ENCODE measurements around the gene ARID1B. TPM values are rescaled to one million over a fixed set of nuclear protein-coding genes. Genes with fewer than 3 reads are reported as not detected.
A peak's percentile ranks its signal among the peaks of the same experiment; 100 is the strongest.

The ARID1B gene
- total RNA-seq, 2 experiments from 2014 or later, result 90.1 to 164 TPM

GRCh38 chr6:156848123-156848522 lies 70.9 kb downstream of the ARID1B start:
- BruUV-seq (replicated peaks), result no TSS peak
- Histone ChIP-seq H3K4me3 (ENCODE audit: low read depth, low read length, poor library complexity, severe bottlenecking) (no peak overlapping the region), H4K20me1 (ENCODE audit: insufficient read depth, low read length) (peaks cover 49% of the 10 kb centered on the region), H3K9me3 (ENCODE audit: low read length) (no peaks in the 10 kb centered on the region), H3K27ac (ENCODE audit: low read depth, low read length, poor library complexity, severe bottlenecking) (no peak overlapping the region), H3K79me2 (ENCODE audit: insufficient read depth, low read depth, low read length) (peaks cover 99% of the 10 kb centered on the region), H3K9me2 (ENCODE audit: insufficient read depth, low read length) (no peaks in the 10 kb centered on the region), H3K36me3 (ENCODE audit: insufficient read depth, low read length) (peaks cover 17% of the 10 kb centered on the region), H3K4me1 (ENCODE audit: insufficient read depth, low read length, poor library complexity, severe bottlenecking) (peaks cover 82% of the 10 kb centered on the region), H2AFZ (ENCODE audit: low read length) (no peak overlapping the region), H3K4me2 (ENCODE audit: low read length) (peak overlapping the region; percentile 75; the same call in 1 of the 2 replicates)
- ChIA-PET POLR2A (interaction anchor here (0.7 kb wide), 1 partner anchor 140 kb away, joined by 3 read pairs; no protein-coding TSS in a partner anchor), CTCF (ENCODE audit: unreplicated experiment) (interaction anchor here (0.7 kb wide), 1 partner anchor 12 kb away, joined by 3 read pairs; no protein-coding TSS in a partner anchor)
- TF ChIP-seq EZH2phosphoT487 (IDR thresholded peaks at IDR 0.05; ENCODE audit: borderline replicate concordance, low read depth, low read length) (no peak), CTCF (conservative IDR thresholded peaks at IDR 0.05; ENCODE audit: low read length) (no peak)
- DNase-seq (ENCODE audit: low spot score), result no peak
- intact Hi-C loops (cut with micrococcal nuclease; ENCODE audit: unreplicated experiment), result no loop called here

- H3K9me2 ChIP-seq (ENCODE audit: insufficient read depth, low read length), result no peaks in the 10 kb centered on the region
- intact Hi-C loops (cut with micrococcal nuclease; ENCODE audit: unreplicated experiment), result no loop called here
- CTCF ChIA-PET (ENCODE audit: unreplicated experiment), result interaction anchor here (0.7 kb wide), 1 partner anchor 12 kb away, joined by 3 read pairs; no protein-coding TSS in a partner anchor
- H3K9me3 ChIP-seq (ENCODE audit: low read length), result no peaks in the 10 kb centered on the region
- no peak for DNase-seq (ENCODE audit: low spot score)
- POLR2A ChIA-PET, result no interaction called here
- peaks cover 17% of the 10 kb centered on the region for H3K36me3 ChIP-seq (ENCODE audit: insufficient read depth, low read length)
- TF ChIP-seq EZH2phosphoT487 (IDR thresholded peaks at IDR 0.05; ENCODE audit: borderline replicate concordance, low read depth, low read length) (no peak), CTCF (conservative IDR thresholded peaks at IDR 0.05; ENCODE audit: low read length) (no peak)
- H2AFZ ChIP-seq (ENCODE audit: low read length), result no peak overlapping the region
- H3K4me3 ChIP-seq (ENCODE audit: low read depth, low read length, poor library complexity, severe bottlenecking), result no peak overlapping the region
- peak overlapping the region; percentile 75 for H3K4me2 ChIP-seq (ENCODE audit: low read length)
- H3K79me2 ChIP-seq (ENCODE audit: insufficient read depth, low read depth, low read length), result peaks cover 99% of the 10 kb centered on the region
- peaks cover 86% of the 10 kb centered on the region for H3K4me1 ChIP-seq (ENCODE audit: insufficient read depth, low read length, poor library complexity, severe bottlenecking)
- BruUV-seq (replicated peaks), result no TSS peak
- no peak overlapping the region for H3K27ac ChIP-seq (ENCODE audit: low read depth, low read length, poor library complexity, severe bottlenecking)
- H4K20me1 ChIP-seq (ENCODE audit: insufficient read depth, low read length), result peaks cover 51% of the 10 kb centered on the region
These were observed 71.4 kb downstream of the ARID1B start for GRCh38 chr6:156848533-156848932.

- H3K79me2 ChIP-seq (ENCODE audit: insufficient read depth, low read depth, low read length), result peaks cover 99% of the 10 kb centered on the region
- POLR2A ChIA-PET, result no interaction called here
These were observed 72.6 kb downstream of the ARID1B start for GRCh38 chr6:156849806-156850205.

More at GRCh38 chr6:156849806-156850205, 72.6 kb downstream of the ARID1B start:
- H3K4me1 ChIP-seq (ENCODE audit: insufficient read depth, low read length, poor library complexity, severe bottlenecking), result peaks cover 79% of the 10 kb centered on the region
- H3K9me2 ChIP-seq (ENCODE audit: insufficient read depth, low read length), result no peaks in the 10 kb centered on the region
- no peaks in the 10 kb centered on the region for H3K9me3 ChIP-seq (ENCODE audit: low read length)
- peak; percentile 66 for DNase-seq (ENCODE audit: low spot score)
- no TSS peak for BruUV-seq (replicated peaks)
- H3K36me3 ChIP-seq (ENCODE audit: insufficient read depth, low read length), result peaks cover 5% of the 10 kb centered on the region; the same call in 1 of the 2 replicates
- CTCF ChIA-PET (ENCODE audit: unreplicated experiment), result no interaction called here
- peak overlapping the region; percentile 28 for H3K27ac ChIP-seq (ENCODE audit: low read depth, low read length, poor library complexity, severe bottlenecking)
- intact Hi-C loops (cut with micrococcal nuclease; ENCODE audit: unreplicated experiment), result loop anchor here (2.0 to 10.0 kb wide), 3 partner anchors 69 to 455 kb away; no protein-coding TSS in a partner anchor
- TF ChIP-seq CTCF (conservative IDR thresholded peaks at IDR 0.05; ENCODE audit: low read length) (no peak), EZH2phosphoT487 (IDR thresholded peaks at IDR 0.05; ENCODE audit: borderline replicate concordance, low read depth, low read length) (no peak)
- H2AFZ ChIP-seq (ENCODE audit: low read length), result no peak overlapping the region
- H3K4me2 ChIP-seq (ENCODE audit: low read length), result peak overlapping the region; percentile 75
- peaks cover 55% of the 10 kb centered on the region for H4K20me1 ChIP-seq (ENCODE audit: insufficient read depth, low read length)
- H3K4me3 ChIP-seq (ENCODE audit: low read depth, low read length, poor library complexity, severe bottlenecking), result peak overlapping the region; percentile 43

Measured in OCI-LY7 (cell line).